ENCODE measurements around the gene HINT1. TPM values are rescaled to one million over a fixed set of nuclear protein-coding genes. Genes with fewer than 3 reads are reported as not detected.
"Not testable (repeated sequence)": the region's sequence is repeated elsewhere in the genome, so short reads cannot be mapped to it uniquely, and the experiment has no call there.

The HINT1 gene
- total RNA-seq, 2 donors from 2014 or later = 174 to 239 TPM

- no peak overlapping the region for H3K4me3 Mint-ChIP-seq
- H3K9me3 ChIP-seq (ENCODE audit: control insufficient read depth, low read length) = no peaks in the 10 kb centered on the region
- DNase-seq = no peak
- no peaks in the 10 kb centered on the region for H3K36me3 Mint-ChIP-seq (ENCODE audit: low read depth)
- H3K4me1 Mint-ChIP-seq = peaks cover 20% of the 10 kb centered on the region
- no peaks in the 10 kb centered on the region for H3K27me3 ChIP-seq (ENCODE audit: control insufficient read depth, insufficient read depth, low read length, poor library complexity, severe bottlenecking)
- no peaks in the 10 kb centered on the region for H3K27me3 Mint-ChIP-seq (ENCODE audit: insufficient read depth)
- no peak overlapping the region for H3K27ac ChIP-seq (ENCODE audit: low read depth, low read length)
- H3K9ac ChIP-seq (ENCODE audit: extremely low read depth, low read length, poor library complexity, severe bottlenecking) = no peak overlapping the region
- WGBS, 2 experiments (ENCODE audit: insufficient coverage in 1 of 2, insufficient read length in 1 of 2) = 67 to 97% methylated on average over 1 to 4 of the region's 4 CpGs
- no peaks in the 10 kb centered on the region for H3K36me3 ChIP-seq (ENCODE audit: control insufficient read depth, insufficient read depth, low read length)
- no peak overlapping the region for H3K4me3 ChIP-seq (ENCODE audit: low read length)
- H3K4me1 ChIP-seq (ENCODE audit: control insufficient read depth, insufficient read depth, low read length) = peaks cover 6% of the 10 kb centered on the region
- TF ChIP-seq, protein P1, sequence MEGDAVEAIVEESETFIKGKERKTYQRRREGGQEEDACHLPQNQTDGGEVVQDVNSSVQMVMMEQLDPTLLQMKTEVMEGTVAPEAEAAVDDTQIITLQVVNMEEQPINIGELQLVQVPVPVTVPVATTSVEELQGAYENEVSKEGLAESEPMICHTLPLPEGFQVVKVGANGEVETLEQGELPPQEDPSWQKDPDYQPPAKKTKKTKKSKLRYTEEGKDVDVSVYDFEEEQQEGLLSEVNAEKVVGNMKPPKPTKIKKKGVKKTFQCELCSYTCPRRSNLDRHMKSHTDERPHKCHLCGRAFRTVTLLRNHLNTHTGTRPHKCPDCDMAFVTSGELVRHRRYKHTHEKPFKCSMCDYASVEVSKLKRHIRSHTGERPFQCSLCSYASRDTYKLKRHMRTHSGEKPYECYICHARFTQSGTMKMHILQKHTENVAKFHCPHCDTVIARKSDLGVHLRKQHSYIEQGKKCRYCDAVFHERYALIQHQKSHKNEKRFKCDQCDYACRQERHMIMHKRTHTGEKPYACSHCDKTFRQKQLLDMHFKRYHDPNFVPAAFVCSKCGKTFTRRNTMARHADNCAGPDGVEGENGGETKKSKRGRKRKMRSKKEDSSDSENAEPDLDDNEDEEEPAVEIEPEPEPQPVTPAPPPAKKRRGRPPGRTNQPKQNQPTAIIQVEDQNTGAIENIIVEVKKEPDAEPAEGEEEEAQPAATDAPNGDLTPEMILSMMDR (conservative IDR thresholded peaks at IDR 0.05) = no peak
- H3K27ac Mint-ChIP-seq = peak overlapping the region; percentile 54
- no peaks in the 10 kb centered on the region for H3K9me3 Mint-ChIP-seq
Measured at GRCh38 chr5:131196331-131196730, 31.3 kb upstream of the HINT1 start.

- peaks cover 20% of the 10 kb centered on the region for H3K4me1 Mint-ChIP-seq
- H3K36me3 Mint-ChIP-seq (ENCODE audit: low read depth) = no peaks in the 10 kb centered on the region
- TF ChIP-seq, protein P1 (conservative IDR thresholded peaks at IDR 0.05) = no peak
- no peaks in the 10 kb centered on the region for H3K9me3 Mint-ChIP-seq
- no peak overlapping the region for H3K4me3 Mint-ChIP-seq
- H3K9me3 ChIP-seq (ENCODE audit: control insufficient read depth, low read length) = no peaks in the 10 kb centered on the region
- H3K27me3 Mint-ChIP-seq (ENCODE audit: insufficient read depth) = no peaks in the 10 kb centered on the region
- H3K9ac ChIP-seq (ENCODE audit: extremely low read depth, low read length, poor library complexity, severe bottlenecking) = no peak overlapping the region
- H3K4me3 ChIP-seq (ENCODE audit: low read length) = peak overlapping the region; percentile 4
- DNase-seq = no peak
- no peak overlapping the region for H3K27ac ChIP-seq (ENCODE audit: low read depth, low read length)
- no peaks in the 10 kb centered on the region for H3K36me3 ChIP-seq (ENCODE audit: control insufficient read depth, insufficient read depth, low read length)
- peaks cover 6% of the 10 kb centered on the region for H3K4me1 ChIP-seq (ENCODE audit: control insufficient read depth, insufficient read depth, low read length)
- peak overlapping the region; percentile 54 for H3K27ac Mint-ChIP-seq
- H3K27me3 ChIP-seq (ENCODE audit: control insufficient read depth, insufficient read depth, low read length, poor library complexity, severe bottlenecking) = no peaks in the 10 kb centered on the region
Measured at GRCh38 chr5:131195696-131196095, 30.6 kb upstream of the HINT1 start.

- no peak overlapping the region for H3K27ac ChIP-seq (ENCODE audit: low read depth, low read length)
- H3K9me3 ChIP-seq (ENCODE audit: control insufficient read depth, low read length) = no peaks in the 10 kb centered on the region
- Mint-ChIP-seq H3K9me3 (no peaks in the 10 kb centered on the region), H3K27me3 (ENCODE audit: insufficient read depth) (no peaks in the 10 kb centered on the region), H3K36me3 (ENCODE audit: low read depth) (no peaks in the 10 kb centered on the region), H3K4me3 (no peak overlapping the region), H3K27ac (peak overlapping the region; percentile 58), H3K4me1 (peaks cover 20% of the 10 kb centered on the region)
- no peaks in the 10 kb centered on the region for H3K27me3 ChIP-seq (ENCODE audit: control insufficient read depth, insufficient read depth, low read length, poor library complexity, severe bottlenecking)
- H3K4me3 ChIP-seq (ENCODE audit: low read length) = no peak overlapping the region
- H3K4me1 ChIP-seq (ENCODE audit: control insufficient read depth, insufficient read depth, low read length) = peaks cover 6% of the 10 kb centered on the region
- TF ChIP-seq, protein P1 (conservative IDR thresholded peaks at IDR 0.05) = no peak
- no peak overlapping the region for H3K9ac ChIP-seq (ENCODE audit: extremely low read depth, low read length, poor library complexity, severe bottlenecking)
- no peak for DNase-seq
- no peaks in the 10 kb centered on the region for H3K36me3 ChIP-seq (ENCODE audit: control insufficient read depth, insufficient read depth, low read length)
- 89 to 96% methylated on average over 4 to 5 of the region's 5 CpGs for WGBS, 2 experiments (ENCODE audit: insufficient coverage in 1 of 2, insufficient read length in 1 of 2)
Measured at GRCh38 chr5:131194725-131195124, 29.7 kb upstream of the HINT1 start.

DNA sequence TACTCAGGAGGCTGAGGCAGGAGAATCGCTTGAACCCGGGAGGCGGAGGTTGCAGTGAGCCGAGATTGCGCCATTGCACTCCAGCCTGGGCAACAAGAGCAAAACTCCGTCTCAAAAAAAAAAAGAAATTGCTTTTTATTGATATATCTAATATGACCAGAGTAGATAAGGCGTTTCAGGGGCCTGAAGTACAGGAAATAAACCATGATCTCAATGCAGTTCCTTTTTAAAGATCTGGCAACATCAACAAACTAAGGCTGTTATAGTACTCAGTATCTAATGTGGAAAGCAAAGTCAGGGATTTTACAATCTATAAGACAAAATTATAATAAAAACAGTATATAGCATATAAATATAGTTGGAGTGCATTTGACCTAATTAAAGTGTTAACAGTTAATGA lies 28.8 kb upstream of the HINT1 start:
- H3K4me1 ChIP-seq (ENCODE audit: control insufficient read depth, insufficient read depth, low read length); H3K9me3 ChIP-seq (ENCODE audit: control insufficient read depth, low read length); H3K36me3 ChIP-seq (ENCODE audit: control insufficient read depth, insufficient read depth, low read length); H3K9me3 Mint-ChIP-seq; H3K27me3 Mint-ChIP-seq (ENCODE audit: insufficient read depth); H3K9ac ChIP-seq (ENCODE audit: extremely low read depth, low read length, poor library complexity, severe bottlenecking); H3K4me3 ChIP-seq (ENCODE audit: low read length); H3K36me3 Mint-ChIP-seq (ENCODE audit: low read depth); H3K4me3 Mint-ChIP-seq; H3K27ac ChIP-seq (ENCODE audit: low read depth, low read length); H3K27ac Mint-ChIP-seq; DNase-seq; H3K27me3 ChIP-seq (ENCODE audit: control insufficient read depth, insufficient read depth, low read length, poor library complexity, severe bottlenecking): not testable (repeated sequence)
- peaks cover 20% of the 10 kb centered on the region for H3K4me1 Mint-ChIP-seq
- WGBS, 2 experiments (ENCODE audit: insufficient coverage in 1 of 2, insufficient read length in 1 of 2) = 100% methylated on average over 1 to 2 of the region's 7 CpGs

Data from endodermal cell (in vitro differentiated cells).